Measurements from ENCODE around the gene FAT1.
A peak's percentile ranks its signal among the peaks of the same experiment; 100 is the strongest.
"Not testable (repeated sequence)": the region's sequence is repeated elsewhere in the genome, so short reads cannot be mapped to it uniquely, and the experiment has no call there.

Gene FAT1

DNA sequence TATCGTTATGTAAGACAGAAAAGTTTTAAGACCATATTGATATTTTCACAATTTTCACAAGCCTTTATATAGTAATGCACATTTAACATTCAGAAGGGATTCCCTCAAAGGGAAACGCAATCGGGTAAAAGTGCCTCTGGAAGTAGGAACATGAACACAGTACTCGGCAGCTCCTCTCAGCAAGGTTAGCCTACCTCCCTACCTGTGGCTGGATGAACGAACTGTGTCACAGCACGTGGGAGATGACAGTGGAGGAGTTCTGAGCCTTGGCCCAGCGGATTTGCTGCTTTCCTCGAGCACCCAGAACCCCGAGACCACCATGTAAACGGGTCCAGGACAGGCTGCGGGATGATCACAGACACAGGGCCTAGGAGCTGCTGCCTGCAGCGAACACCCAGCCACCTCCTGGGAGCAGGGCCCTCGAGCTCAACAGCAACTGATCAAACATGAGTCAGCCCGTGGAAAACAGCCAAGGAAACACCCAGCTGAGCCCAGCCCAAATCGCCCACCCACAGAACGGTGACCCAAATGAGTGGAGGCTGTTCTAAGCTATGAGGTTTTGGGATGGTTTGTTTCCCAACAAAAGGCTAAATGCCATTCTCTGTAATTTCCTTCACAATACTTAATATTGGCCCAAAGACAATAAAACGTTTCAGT is 30.4 kb downstream of the FAT1 start:
- DNase-seq = no peak

DNA sequence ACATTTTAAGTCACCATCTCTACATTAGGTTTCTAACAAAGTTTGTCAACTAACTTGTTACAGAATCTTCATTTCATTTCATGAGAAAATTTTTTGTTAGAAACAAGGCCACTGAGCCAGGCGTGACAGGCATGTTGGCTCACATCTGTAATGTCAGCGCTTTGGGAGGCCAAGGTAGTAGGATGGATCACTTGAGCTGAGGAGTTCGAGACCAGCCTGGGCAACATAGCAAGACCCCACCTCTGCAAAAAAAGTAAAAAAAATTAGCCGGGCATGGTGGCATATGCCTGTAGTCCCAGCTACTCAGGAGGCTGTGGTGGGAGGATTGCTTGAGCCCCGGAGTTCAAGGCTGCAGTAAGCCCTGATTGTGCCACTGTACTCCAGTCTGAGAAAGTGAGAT is 32.3 kb downstream of the FAT1 start:
- DNase-seq = no peak

GRCh38 chr4:186689476-186689875 is 34.2 kb downstream of the FAT1 start:
- DNase-seq = no peak

GRCh38 chr4:186688150-186688943 is 35.3 kb downstream of the FAT1 start:
- DNase-seq = no peak

- DNase-seq = no peak
These were observed 36.4 kb downstream of the FAT1 start for GRCh38 chr4:186687265-186687664.

DNA sequence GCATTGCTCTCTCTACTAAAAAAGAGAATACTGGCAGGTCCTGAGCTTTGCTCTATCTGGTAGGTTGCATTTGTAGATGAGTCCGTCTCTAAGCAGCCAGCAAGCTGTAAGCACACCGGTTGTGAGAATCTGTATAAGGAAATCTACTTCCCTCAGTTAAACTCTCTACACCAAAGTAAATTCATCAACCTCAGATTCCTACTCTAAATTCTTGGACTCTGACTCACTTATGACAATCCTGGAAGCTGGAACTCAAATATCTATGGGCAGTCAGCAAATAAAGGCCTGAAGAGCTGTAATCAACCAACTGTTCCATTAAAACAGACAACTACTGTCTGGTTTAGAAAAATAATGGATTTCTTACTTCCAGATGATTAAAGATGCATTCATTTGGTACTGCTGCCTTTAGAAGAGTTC is 37.9 kb downstream of the FAT1 start:
- no peak for DNase-seq

GRCh38 chr4:186684889-186685309 is 38.8 kb downstream of the FAT1 start:
- DNase-seq = no peak

DNA sequence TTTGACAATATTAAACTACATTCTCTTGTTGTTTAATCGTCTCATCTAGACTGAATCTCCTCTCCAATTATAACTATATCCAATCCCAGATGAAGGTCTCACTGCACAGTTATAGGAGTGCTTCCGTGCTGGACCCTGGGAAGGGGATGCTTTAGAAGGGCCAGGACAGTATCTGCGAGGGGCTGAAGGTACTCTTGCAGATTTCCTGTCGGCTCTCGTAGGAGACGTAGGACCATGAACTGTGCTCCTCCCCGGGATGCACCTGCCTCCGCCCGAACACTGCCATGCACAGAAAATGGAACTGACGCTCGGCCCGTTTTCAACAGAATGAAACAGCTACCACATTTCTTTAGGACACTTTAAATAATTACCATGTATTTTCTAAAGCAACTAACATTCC is 39.4 kb downstream of the FAT1 start:
- DNase-seq = no peak

- DNase-seq = no peak
These were observed 43.0 kb downstream of the FAT1 start for GRCh38 chr4:186680641-186681040.

- no peak for DNase-seq
These were observed 47.0 kb downstream of the FAT1 start for GRCh38 chr4:186676531-186677161.

GRCh38 chr4:186669735-186670134 is 53.9 kb downstream of the FAT1 start:
- DNase-seq = no peak

GRCh38 chr4:186669159-186669731 is 54.4 kb downstream of the FAT1 start:
- DNase-seq = peak in 1 of 2 experiments; percentile 4

DNA sequence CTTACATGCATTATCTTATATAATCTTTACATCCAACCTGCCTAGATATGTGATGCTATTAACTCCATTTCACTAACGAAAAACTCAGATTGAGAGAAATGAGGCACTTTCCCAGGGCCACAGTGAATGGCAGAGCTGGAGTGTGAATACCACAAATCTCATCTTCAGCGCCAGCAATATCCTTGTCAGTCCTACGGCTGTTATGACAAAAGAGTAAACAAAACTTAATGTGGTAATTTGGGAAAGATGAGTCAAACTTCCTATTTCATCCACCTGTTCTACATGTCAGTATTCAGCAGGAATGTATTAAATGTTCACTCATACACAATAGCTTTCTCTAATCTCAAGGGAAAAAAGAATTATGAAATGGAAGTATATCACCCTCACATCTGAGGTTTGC is 56.9 kb downstream of the FAT1 start:
- DNase-seq = no peak

GRCh38 chr4:186666252-186666651 is 57.4 kb downstream of the FAT1 start:
- no peak for DNase-seq

DNA sequence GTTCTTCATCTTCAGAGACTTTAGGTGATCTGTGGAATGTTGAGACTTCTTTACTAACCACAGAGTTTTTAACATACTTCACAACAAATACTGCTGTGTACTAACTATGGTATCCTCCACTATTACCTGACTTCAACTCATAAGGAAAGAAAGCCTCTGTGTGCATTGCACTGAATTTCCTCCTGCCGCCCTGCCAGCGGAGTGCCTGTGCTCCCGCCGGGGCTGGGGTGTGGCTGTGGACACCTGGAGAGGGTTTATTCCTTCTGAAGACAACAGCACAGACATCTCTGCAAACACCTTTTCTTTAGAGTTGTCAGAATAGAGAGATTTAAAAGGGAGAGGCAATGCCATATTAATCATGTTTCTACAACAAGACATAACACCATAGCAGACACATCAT is 63.3 kb downstream of the FAT1 start:
- DNase-seq = no peak

DNA sequence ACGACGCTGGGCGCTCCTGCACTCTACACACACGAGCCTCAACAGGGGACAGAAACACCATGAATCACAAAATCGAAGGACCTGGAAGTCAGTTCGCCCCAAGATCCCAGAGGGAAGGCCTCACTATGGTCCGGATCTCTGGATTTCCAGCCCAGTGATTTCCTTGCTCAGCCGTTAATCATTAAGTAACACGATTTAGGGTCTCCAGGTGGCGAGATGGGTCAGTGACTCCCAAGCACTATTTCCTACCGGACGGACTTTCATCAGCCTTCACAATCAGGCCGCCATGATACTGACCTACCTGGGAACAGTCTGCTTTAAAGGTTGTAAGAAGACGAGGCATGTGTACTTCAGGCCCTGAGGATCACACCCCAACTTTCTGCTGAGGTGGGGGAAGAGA is 63.7 kb downstream of the FAT1 start:
- DNase-seq = no peak

- not testable (repeated sequence) for DNase-seq
These were observed 64.2 kb downstream of the FAT1 start for GRCh38 chr4:186659456-186659855.

DNA sequence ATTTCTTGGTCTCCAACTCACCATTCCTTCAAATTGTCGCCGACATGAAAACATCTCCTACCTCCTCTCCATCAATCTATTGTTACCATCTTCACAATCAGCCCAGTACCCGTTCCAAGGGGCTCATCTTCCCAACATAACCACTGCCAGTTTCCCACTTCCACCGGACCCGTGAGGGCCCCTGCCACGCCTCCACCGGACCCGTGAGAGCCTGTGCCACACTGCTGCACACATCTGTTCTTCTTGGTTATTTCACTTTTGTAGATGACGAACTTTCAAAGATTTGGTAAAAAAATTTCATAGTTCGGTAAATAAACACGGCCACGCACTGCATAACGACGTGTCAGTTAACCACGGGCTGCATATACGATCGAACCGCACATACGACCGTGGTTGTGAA is 65.0 kb downstream of the FAT1 start:
- DNase-seq = no peak

GRCh38 chr4:186657764-186658163 is 65.9 kb downstream of the FAT1 start:
- DNase-seq = no peak

DNA sequence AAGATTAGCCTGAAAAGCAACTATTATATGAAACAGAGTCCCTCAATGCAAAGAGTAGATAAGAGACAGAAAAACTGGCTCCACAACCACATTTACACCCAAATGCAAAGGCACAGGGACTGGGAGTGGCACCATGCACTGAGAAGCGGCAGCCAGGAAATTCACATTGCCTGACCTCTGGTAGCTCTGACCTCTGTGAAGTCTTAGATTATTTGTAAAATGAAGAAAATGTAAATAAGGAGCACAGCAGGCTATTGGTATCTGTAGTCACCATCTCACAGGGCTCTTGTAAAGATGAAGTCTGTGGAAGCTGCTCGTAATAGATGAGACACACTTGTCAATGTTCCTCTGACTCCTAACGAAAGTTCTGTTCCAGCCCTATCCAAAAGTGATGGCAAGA is 69.7 kb downstream of the FAT1 start:
- no peak for DNase-seq

- no peak for DNase-seq
These were observed 72.0 kb downstream of the FAT1 start for GRCh38 chr4:186651624-186652023.

- no peak for DNase-seq
These were observed 72.5 kb downstream of the FAT1 start for GRCh38 chr4:186651181-186651603.

- no peak for DNase-seq
These were observed 73.1 kb downstream of the FAT1 start for GRCh38 chr4:186650401-186651180.
